WTC11 (cell line): ENCODE results near the gene PGM2L1. TPM values are rescaled to one million over a fixed set of nuclear protein-coding genes. Genes with fewer than 3 reads are reported as not detected.

Experiments used
- ATAC-seq: fragments of 200-7000 bp; cut with Tn5 transposase; 2 replicates; pipeline ENCODE4 v1.10.0; 2021; ENCODE audit warnings: mild to moderate bottlenecking, moderate library complexity
- CTCF ChIA-PET: fragments of 300-600 bp; sonication (Branson Sonifier 250); formaldehyde crosslinking; loops from one replicate; lab custom pipeline; 2021; ENCODE audit warnings: antibody characterized with exemption; lab: Charles Lee
- POLR2A ChIA-PET: fragments of 350-600 bp; sonication (Branson Sonifier 250); formaldehyde crosslinking; loops from one replicate; lab custom pipeline; 2021; ENCODE audit warnings: antibody characterized with exemption; lab: Charles Lee
- DNase-seq: peaks from one replicate; pipeline ENCODE4 v3.0.0; 2021; ENCODE audit warnings: low spot score
- H3K27ac Mint-ChIP-seq: 2 replicates; pipeline ENCODE4 v1.8.0; 2021; ENCODE audit warnings: mixed read lengths
- H3K27me3 Mint-ChIP-seq: 2 replicates; pipeline ENCODE4 v1.8.0; 2021; ENCODE audit warnings: low read depth, mild to moderate bottlenecking, moderate library complexity, mixed read lengths
- H3K36me3 Mint-ChIP-seq: 2 replicates; pipeline ENCODE4 v1.8.0; 2021; ENCODE audit warnings: mixed read lengths
- H3K4me1 Mint-ChIP-seq: 2 replicates; pipeline ENCODE4 v1.8.0; 2022; ENCODE audit warnings: mixed read lengths
- H3K4me3 Mint-ChIP-seq: 2 replicates; pipeline ENCODE4 v1.8.0; 2021; ENCODE audit warnings: mild to moderate bottlenecking, moderate library complexity, mixed read lengths
- H3K9me3 Mint-ChIP-seq: 2 replicates; pipeline ENCODE4 v1.8.0; 2021; ENCODE audit warnings: mixed read lengths
- ATF1 ChIP-seq: sonication (generic); formaldehyde crosslinking; IDR thresholded peaks from 2 replicates; pipeline ENCODE4 v1.8.1; 2023; ENCODE audit warnings: mild to moderate bottlenecking, moderate library complexity, missing genetic modification reagents
- FOXK1 ChIP-seq: sonication (generic); formaldehyde crosslinking; IDR thresholded peaks from 2 replicates; pipeline ENCODE4 v1.8.0; 2022; ENCODE audit warnings: mild to moderate bottlenecking, moderate library complexity, missing genetic modification reagents
- IRF2 ChIP-seq: sonication (generic); formaldehyde crosslinking; IDR thresholded peaks from 2 replicates; pipeline ENCODE4 v1.8.0; 2022; ENCODE audit warnings: low read depth, missing genetic modification reagents, borderline replicate concordance
- JAZF1 ChIP-seq: fragments of 250-450 bp; sonication (Bioruptor Pico); IDR thresholded peaks from 2 replicates; pipeline ENCODE4 v1.9.0; 2021; ENCODE audit warnings: moderate library complexity, mild to moderate bottlenecking, inconsistent platforms
- JUN ChIP-seq: sonication (generic); formaldehyde crosslinking; IDR thresholded peaks from 2 replicates; pipeline ENCODE4 v1.8.0; 2023; ENCODE audit warnings: mild to moderate bottlenecking, missing genetic modification reagents
- KAT7 ChIP-seq: sonication (generic); formaldehyde crosslinking; IDR thresholded peaks from 2 replicates; pipeline ENCODE4 v1.8.1; 2023; ENCODE audit warnings: missing genetic modification reagents, mild to moderate bottlenecking, borderline replicate concordance
- RELA ChIP-seq: sonication (generic); formaldehyde crosslinking; IDR thresholded peaks from 2 replicates; pipeline ENCODE4 v1.8.1; 2022; ENCODE audit warnings: missing genetic modification reagents, mild to moderate bottlenecking, borderline replicate concordance
- ZNF138 ChIP-seq: sonication (generic); formaldehyde crosslinking; conservative IDR thresholded peaks from 2 replicates; pipeline ENCODE4 v1.8.1; 2022; ENCODE audit warnings: mild to moderate bottlenecking, moderate library complexity, missing genetic modification reagents
- ZNF263 ChIP-seq: sonication (generic); formaldehyde crosslinking; IDR thresholded peaks from 2 replicates; pipeline ENCODE4 v1.8.1; 2022; ENCODE audit warnings: low read depth, mild to moderate bottlenecking, moderate library complexity, missing genetic modification reagents
- ZNF416 ChIP-seq: fragments of 250-450 bp; sonication (Bioruptor Pico); IDR thresholded peaks from 2 replicates; pipeline ENCODE4 v1.9.0; 2021; ENCODE audit warnings: mild to moderate bottlenecking, inconsistent platforms
- ZNF423 ChIP-seq: fragments of 250-450 bp; sonication (Bioruptor Pico); IDR thresholded peaks from 2 replicates; pipeline ENCODE4 v2.1.2; 2022; ENCODE audit warnings: mild to moderate bottlenecking, moderate library complexity
- total RNA-seq: library from RNA; stranded (reverse); gene quantifications from 3 replicates; pipeline ENCODE4 v1.2.3, GENCODE V29; 2021
- TF ChIP-seq, protein P1 (sequence below): sonication (generic); formaldehyde crosslinking; IDR thresholded peaks from 2 replicates; pipeline ENCODE4 v1.8.1; 2022; ENCODE audit warnings: low read depth, mild to moderate bottlenecking, moderate library complexity, missing genetic modification reagents, borderline replicate concordance
- TF ChIP-seq, protein P2 (sequence below): sonication (generic); formaldehyde crosslinking; IDR thresholded peaks from 2 replicates; pipeline ENCODE4 v1.8.1; 2022; ENCODE audit warnings: missing genetic modification reagents, borderline replicate concordance
- TF ChIP-seq, protein P3 (sequence below): fragments of 250-450 bp; sonication (Bioruptor Pico); IDR thresholded peaks from 2 replicates; pipeline ENCODE4 v2.1.2; 2022; ENCODE audit warnings: mild to moderate bottlenecking, moderate library complexity
- TF ChIP-seq, protein P4 (sequence below): sonication (generic); formaldehyde crosslinking; IDR thresholded peaks from 2 replicates; pipeline ENCODE4 v1.8.0; 2022; ENCODE audit warnings: mild to moderate bottlenecking, missing genetic modification reagents
- TF ChIP-seq, protein P5 (sequence below): fragments of 250-450 bp; sonication (Bioruptor Pico); IDR thresholded peaks from 2 replicates; pipeline ENCODE4 v1.9.0; 2021; ENCODE audit warnings: mild to moderate bottlenecking
- TF ChIP-seq, protein P6 (sequence below): sonication (generic); formaldehyde crosslinking; IDR thresholded peaks from 2 replicates; pipeline ENCODE4 v1.8.1; 2023; ENCODE audit warnings: mild to moderate bottlenecking, missing genetic modification reagents, borderline replicate concordance

PGM2L1 gene
- total RNA-seq, 1 experiment from 2014 or later: 34.1 TPM

DNA sequence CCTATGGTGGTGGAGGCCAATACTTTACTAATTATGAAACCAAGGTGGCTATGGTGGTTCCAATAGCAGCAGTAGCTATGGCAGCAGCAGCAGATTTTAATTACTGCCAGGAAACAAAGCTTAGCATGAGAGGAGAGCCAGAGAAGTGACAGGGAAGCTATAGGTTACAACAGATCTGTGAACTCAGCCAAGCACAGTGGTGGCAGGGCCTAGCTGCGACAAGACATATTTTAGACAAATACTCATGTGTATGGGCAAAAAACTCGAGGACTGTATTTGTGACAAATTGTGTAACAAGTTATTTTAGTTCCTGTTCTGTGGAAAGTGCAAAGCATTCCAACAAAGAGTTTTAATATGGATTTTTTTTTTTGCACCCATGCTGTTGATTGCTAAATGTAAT, 42.6 kb downstream of the PGM2L1 start (continued):
- TF ChIP-seq, protein P1, sequence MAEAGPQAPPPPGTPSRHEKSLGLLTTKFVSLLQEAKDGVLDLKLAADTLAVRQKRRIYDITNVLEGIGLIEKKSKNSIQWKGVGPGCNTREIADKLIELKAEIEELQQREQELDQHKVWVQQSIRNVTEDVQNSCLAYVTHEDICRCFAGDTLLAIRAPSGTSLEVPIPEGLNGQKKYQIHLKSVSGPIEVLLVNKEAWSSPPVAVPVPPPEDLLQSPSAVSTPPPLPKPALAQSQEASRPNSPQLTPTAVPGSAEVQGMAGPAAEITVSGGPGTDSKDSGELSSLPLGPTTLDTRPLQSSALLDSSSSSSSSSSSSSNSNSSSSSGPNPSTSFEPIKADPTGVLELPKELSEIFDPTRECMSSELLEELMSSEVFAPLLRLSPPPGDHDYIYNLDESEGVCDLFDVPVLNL (CRISPR knock-in tag): no peak

DNA sequence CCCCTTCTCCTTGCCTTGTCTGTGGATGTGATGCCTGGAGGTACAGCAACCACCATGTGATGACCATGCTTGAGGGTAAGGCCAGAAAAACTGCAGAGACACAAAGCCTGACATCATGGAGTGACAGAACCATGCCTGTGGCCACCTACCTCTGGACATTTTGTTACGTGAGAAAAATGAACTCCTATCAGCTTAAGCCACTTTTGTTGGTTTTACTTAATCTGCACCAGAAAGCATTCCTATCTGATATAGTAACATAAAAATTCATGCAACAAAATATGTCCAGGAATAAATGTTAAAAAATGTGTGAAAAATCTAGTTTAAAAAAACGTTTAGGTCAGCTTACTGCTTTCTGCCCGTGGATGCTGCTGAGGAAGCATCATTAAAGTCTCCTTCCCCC, 44.2 kb downstream of the PGM2L1 start:
- H3K27ac Mint-ChIP-seq: no peak overlapping the region
- no peak for ATAC-seq
- peaks cover 9% of the 10 kb centered on the region for H3K9me3 Mint-ChIP-seq
- H3K4me3 Mint-ChIP-seq: no peak overlapping the region
- no peak for DNase-seq
- peaks cover 48% of the 10 kb centered on the region for H3K36me3 Mint-ChIP-seq
- CTCF ChIA-PET: interaction anchor here (0.6 kb wide), 1 partner anchor 70 kb away, joined by 5 read pairs; no protein-coding TSS in a partner anchor
- no peaks in the 10 kb centered on the region; the same call in 1 of the 2 replicates for H3K4me1 Mint-ChIP-seq
- POLR2A ChIA-PET: no interaction called here
- no peaks in the 10 kb centered on the region for H3K27me3 Mint-ChIP-seq
- no peak for TF ChIP-seq FOXK1 (CRISPR knock-in tag)
- no peak for TF ChIP-seq ZNF138 (CRISPR knock-in tag)
- no peak for TF ChIP-seq KAT7
- TF ChIP-seq JAZF1 (CRISPR knock-in tag): no peak
- no peak for TF ChIP-seq IRF2
- TF ChIP-seq, protein P2, sequence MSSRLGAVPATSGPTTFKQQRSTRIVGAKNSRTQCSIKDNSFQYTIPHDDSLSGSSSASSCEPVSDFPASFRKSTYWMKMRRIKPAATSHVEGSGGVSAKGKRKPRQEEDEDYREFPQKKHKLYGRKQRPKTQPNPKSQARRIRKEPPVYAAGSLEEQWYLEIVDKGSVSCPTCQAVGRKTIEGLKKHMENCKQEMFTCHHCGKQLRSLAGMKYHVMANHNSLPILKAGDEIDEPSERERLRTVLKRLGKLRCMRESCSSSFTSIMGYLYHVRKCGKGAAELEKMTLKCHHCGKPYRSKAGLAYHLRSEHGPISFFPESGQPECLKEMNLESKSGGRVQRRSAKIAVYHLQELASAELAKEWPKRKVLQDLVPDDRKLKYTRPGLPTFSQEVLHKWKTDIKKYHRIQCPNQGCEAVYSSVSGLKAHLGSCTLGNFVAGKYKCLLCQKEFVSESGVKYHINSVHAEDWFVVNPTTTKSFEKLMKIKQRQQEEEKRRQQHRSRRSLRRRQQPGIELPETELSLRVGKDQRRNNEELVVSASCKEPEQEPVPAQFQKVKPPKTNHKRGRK (CRISPR knock-in tag): no peak
- no peak for TF ChIP-seq ZNF416 (CRISPR knock-in tag)
- TF ChIP-seq JUN: no peak
- TF ChIP-seq RELA: no peak
- TF ChIP-seq, protein P3, sequence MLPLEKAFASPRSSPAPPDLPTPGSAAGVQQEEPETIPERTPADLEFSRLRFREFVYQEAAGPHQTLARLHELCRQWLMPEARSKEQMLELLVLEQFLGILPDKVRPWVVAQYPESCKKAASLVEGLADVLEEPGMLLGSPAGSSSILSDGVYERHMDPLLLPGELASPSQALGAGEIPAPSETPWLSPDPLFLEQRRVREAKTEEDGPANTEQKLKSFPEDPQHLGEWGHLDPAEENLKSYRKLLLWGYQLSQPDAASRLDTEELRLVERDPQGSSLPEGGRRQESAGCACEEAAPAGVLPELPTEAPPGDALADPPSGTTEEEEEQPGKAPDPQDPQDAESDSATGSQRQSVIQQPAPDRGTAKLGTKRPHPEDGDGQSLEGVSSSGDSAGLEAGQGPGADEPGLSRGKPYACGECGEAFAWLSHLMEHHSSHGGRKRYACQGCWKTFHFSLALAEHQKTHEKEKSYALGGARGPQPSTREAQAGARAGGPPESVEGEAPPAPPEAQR (CRISPR knock-in tag): no peak
- TF ChIP-seq, protein P4, sequence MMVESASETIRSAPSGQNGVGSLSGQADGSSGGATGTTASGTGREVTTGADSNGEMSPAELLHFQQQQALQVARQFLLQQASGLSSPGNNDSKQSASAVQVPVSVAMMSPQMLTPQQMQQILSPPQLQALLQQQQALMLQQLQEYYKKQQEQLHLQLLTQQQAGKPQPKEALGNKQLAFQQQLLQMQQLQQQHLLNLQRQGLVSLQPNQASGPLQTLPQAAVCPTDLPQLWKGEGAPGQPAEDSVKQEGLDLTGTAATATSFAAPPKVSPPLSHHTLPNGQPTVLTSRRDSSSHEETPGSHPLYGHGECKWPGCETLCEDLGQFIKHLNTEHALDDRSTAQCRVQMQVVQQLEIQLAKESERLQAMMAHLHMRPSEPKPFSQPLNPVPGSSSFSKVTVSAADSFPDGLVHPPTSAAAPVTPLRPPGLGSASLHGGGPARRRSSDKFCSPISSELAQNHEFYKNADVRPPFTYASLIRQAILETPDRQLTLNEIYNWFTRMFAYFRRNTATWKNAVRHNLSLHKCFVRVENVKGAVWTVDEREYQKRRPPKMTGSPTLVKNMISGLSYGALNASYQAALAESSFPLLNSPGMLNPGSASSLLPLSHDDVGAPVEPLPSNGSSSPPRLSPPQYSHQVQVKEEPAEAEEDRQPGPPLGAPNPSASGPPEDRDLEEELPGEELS (CRISPR knock-in tag): no peak
- no peak for TF ChIP-seq ATF1 (CRISPR knock-in tag)
- TF ChIP-seq, protein P5, sequence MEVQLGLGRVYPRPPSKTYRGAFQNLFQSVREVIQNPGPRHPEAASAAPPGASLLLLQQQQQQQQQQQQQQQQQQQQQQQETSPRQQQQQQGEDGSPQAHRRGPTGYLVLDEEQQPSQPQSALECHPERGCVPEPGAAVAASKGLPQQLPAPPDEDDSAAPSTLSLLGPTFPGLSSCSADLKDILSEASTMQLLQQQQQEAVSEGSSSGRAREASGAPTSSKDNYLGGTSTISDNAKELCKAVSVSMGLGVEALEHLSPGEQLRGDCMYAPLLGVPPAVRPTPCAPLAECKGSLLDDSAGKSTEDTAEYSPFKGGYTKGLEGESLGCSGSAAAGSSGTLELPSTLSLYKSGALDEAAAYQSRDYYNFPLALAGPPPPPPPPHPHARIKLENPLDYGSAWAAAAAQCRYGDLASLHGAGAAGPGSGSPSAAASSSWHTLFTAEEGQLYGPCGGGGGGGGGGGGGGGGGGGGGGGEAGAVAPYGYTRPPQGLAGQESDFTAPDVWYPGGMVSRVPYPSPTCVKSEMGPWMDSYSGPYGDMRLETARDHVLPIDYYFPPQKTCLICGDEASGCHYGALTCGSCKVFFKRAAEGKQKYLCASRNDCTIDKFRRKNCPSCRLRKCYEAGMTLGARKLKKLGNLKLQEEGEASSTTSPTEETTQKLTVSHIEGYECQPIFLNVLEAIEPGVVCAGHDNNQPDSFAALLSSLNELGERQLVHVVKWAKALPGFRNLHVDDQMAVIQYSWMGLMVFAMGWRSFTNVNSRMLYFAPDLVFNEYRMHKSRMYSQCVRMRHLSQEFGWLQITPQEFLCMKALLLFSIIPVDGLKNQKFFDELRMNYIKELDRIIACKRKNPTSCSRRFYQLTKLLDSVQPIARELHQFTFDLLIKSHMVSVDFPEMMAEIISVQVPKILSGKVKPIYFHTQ (CRISPR knock-in tag): no peak
- TF ChIP-seq ZNF423 (CRISPR knock-in tag): no peak
- TF ChIP-seq ZNF263: no peak
- TF ChIP-seq, protein P6, sequence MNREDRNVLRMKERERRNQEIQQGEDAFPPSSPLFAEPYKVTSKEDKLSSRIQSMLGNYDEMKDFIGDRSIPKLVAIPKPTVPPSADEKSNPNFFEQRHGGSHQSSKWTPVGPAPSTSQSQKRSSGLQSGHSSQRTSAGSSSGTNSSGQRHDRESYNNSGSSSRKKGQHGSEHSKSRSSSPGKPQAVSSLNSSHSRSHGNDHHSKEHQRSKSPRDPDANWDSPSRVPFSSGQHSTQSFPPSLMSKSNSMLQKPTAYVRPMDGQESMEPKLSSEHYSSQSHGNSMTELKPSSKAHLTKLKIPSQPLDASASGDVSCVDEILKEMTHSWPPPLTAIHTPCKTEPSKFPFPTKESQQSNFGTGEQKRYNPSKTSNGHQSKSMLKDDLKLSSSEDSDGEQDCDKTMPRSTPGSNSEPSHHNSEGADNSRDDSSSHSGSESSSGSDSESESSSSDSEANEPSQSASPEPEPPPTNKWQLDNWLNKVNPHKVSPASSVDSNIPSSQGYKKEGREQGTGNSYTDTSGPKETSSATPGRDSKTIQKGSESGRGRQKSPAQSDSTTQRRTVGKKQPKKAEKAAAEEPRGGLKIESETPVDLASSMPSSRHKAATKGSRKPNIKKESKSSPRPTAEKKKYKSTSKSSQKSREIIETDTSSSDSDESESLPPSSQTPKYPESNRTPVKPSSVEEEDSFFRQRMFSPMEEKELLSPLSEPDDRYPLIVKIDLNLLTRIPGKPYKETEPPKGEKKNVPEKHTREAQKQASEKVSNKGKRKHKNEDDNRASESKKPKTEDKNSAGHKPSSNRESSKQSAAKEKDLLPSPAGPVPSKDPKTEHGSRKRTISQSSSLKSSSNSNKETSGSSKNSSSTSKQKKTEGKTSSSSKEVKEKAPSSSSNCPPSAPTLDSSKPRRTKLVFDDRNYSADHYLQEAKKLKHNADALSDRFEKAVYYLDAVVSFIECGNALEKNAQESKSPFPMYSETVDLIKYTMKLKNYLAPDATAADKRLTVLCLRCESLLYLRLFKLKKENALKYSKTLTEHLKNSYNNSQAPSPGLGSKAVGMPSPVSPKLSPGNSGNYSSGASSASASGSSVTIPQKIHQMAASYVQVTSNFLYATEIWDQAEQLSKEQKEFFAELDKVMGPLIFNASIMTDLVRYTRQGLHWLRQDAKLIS (CRISPR knock-in tag): no peak
- TF ChIP-seq, all 79 proteins: peak for 0
